ENCODE results near the gene CCND3. TPM values are rescaled to one million over a fixed set of nuclear protein-coding genes. Genes with fewer than 3 reads are reported as not detected.

CCND3 gene
- total and polyA plus RNA-seq, 10 of the 15 experiments (the other 5 are each of a cell fraction or from before 2014, with no cell fraction given), result 6.0 to 86.4 (median 31.5) TPM

DNA sequence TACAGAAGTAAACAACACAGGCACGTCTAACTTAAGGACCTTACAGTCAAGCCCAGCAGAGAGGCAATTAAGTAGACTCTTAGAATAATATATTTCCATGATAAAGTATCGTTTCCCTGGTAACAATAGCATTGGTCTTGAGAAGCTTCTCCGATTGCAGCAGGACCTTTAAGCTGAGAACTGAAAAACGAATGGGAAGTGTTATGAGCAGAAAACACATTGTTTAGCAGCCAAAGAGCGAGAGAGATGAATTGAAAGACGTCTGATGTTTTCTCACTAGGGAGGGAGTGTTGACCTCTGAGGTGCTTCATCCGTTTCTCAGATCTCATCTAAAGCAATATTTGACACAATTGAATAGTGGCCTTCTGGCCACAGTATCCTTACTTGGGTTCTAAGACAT, 19.5 kb downstream of the CCND3 start:
- Histone ChIP-seq H3K4me1 (ENCODE audit: control insufficient read depth, insufficient read depth, low read length) (peaks cover 4% of the 10 kb centered on the region; the same call in 1 of the 2 replicates), H3K27me3 (replicated peaks in 1 of 2; ENCODE audit: control insufficient read depth in 2 of 2, insufficient read depth in 2 of 2, low read length in 1 of 2) (no peaks in the 10 kb centered on the region), H4K20me1 (ENCODE audit: control insufficient read depth, insufficient read depth) (no peaks in the 10 kb centered on the region), H3K9ac (ENCODE audit: control insufficient read depth, insufficient read depth, low read length) (peak overlapping the region; percentile 83), H3K4me3 (peak overlapping the region; percentile 67), H3K79me2 (ENCODE audit: control insufficient read depth, insufficient read depth, low read length) (peaks cover 49% of the 10 kb centered on the region), H3K9me3 (replicated peaks; ENCODE audit: control insufficient read depth, insufficient read depth, low read length) (no peaks in the 10 kb centered on the region), H3K36me3 (ENCODE audit: control insufficient read depth in 2 of 2, insufficient read depth in 2 of 2, low read length in 1 of 2) (peaks cover 0 to 2% of the 10 kb centered on the region in 2 experiments; a peak in 1 of 4 replicates), H3K27ac (ENCODE audit: control insufficient read depth, insufficient read depth) (peak overlapping the region; percentile 95), H3K4me2 (ENCODE audit: control insufficient read depth, insufficient read depth) (peak overlapping the region; percentile 78), H2AFZ (ENCODE audit: control insufficient read depth, low read depth, low read length) (no peak overlapping the region)
- ChIA-PET POLR2A (interaction anchor here (0.5 to 2.5 kb wide), 7 partner anchors 9 to 136 kb away, joined by 3 to 9 read pairs (median 3); no protein-coding TSS in a partner anchor), CTCF (interaction anchor here (0.6 to 8.3 kb wide), 14 partner anchors 14 to 642 kb away, joined by 3 to 137 read pairs (median 5); partner anchors contain the start of genes CCND3, MRPS10, TAF8 and TOMM6), RAD21 (ENCODE audit: unreplicated experiment) (interaction anchor here (1.4 to 2.8 kb wide), 7 partner anchors 14 to 135 kb away, joined by 7 to 23 read pairs (median 16); partner anchors contain the start of genes TAF8 and TOMM6), SMC1A (ENCODE audit: uncharacterized antibody, unreplicated experiment) (interaction anchor here (1.0 to 2.7 kb wide), 7 partner anchors 8 to 144 kb away, joined by 3 to 23 read pairs (median 5); no protein-coding TSS in a partner anchor)
- ATAC-seq (no peak), FAIRE-seq (peak; percentile 23), DNase-seq (ENCODE audit: low read depth, low spot score) (no peak)
- BruUV-seq (replicated peaks), result no TSS peak
- intact Hi-C loops (cut with micrococcal nuclease; ENCODE audit: unreplicated experiment), result loop anchor here (5.0 kb wide), 2 partner anchors 75 to 135 kb away; partner anchors contain the start of gene TOMM6
- in situ Hi-C loops (cut with MboI), result no loop called here
- 0% methylated on average over 7 of the region's 7 CpGs for WGBS (ENCODE audit: insufficient coverage, insufficient replicate concordance, low lambda C conversion rate, missing lambda C conversion rate)
- TF ChIP-seq RUNX3 (IDR thresholded peaks at IDR 0.05; ENCODE audit: low read length), result no peak
- TF ChIP-seq BACH1 (IDR thresholded peaks at IDR 0.05; ENCODE audit: borderline replicate concordance), result no peak
- TF ChIP-seq ATF7 (IDR thresholded peaks at IDR 0.05; ENCODE audit: low read depth), result no peak
- no peak for TF ChIP-seq ZBED1 (IDR thresholded peaks at IDR 0.05; ENCODE audit: borderline replicate concordance)
- TF ChIP-seq POLR2AphosphoS2 (IDR thresholded peaks at IDR 0.05; ENCODE audit: low read depth, low read length), result no peak
- TF ChIP-seq SIN3A (IDR thresholded peaks at IDR 0.05; ENCODE audit: low read depth, low read length), result no peak
- TF ChIP-seq HSF1 (IDR thresholded peaks at IDR 0.05; ENCODE audit: low read depth, low read length), result no peak
- TF ChIP-seq EGR1 (IDR thresholded peaks at IDR 0.05; ENCODE audit: borderline replicate concordance in 1 of 2, low read depth in 2 of 2, low read length in 2 of 2), result no peak
- TF ChIP-seq KAT2A (conservative IDR thresholded peaks at IDR 0.05; ENCODE audit: control insufficient read depth, low read depth, low read length), result no peak
- no peak for TF ChIP-seq CBX3 (IDR thresholded peaks at IDR 0.05; ENCODE audit: borderline replicate concordance, low read depth)
- no peak for TF ChIP-seq RBBP5 (conservative IDR thresholded peaks at IDR 0.05)
- no peak for TF ChIP-seq NFIC (IDR thresholded peaks at IDR 0.05; ENCODE audit: low read depth, low read length)
- no peak for TF ChIP-seq BRCA1 (IDR thresholded peaks at IDR 0.05; ENCODE audit: low read depth, low read length)
- TF ChIP-seq REST (IDR thresholded peaks at IDR 0.05; ENCODE audit: low read depth, low read length), result no peak
- TF ChIP-seq ZBTB40 (IDR thresholded peaks at IDR 0.05; ENCODE audit: borderline replicate concordance), result no peak
- TF ChIP-seq TCF7 (IDR thresholded peaks at IDR 0.05; ENCODE audit: borderline replicate concordance), result no peak

Data from GM12878 (cell line).